NT2/D1 (cell line): ENCODE measurements around the gene CGB3.

Experiments
- SUZ12 ChIP-seq: IDR thresholded peaks from 2 replicates; pipeline ENCODE4 v1.6.1; 2011; ENCODE audit not compliant: insufficient read length, insufficient read depth; ENCODE audit errors: extremely low read depth
- YY1 ChIP-seq: IDR thresholded peaks from 2 replicates; pipeline ENCODE4 v1.6.1; 2011; ENCODE audit not compliant: insufficient read length, insufficient read depth
- ZNF274 ChIP-seq: IDR thresholded peaks from 2 replicates; pipeline ENCODE4 v1.6.1; 2011; ENCODE audit warnings: mild to moderate bottlenecking, low read depth, low read length

DNA sequence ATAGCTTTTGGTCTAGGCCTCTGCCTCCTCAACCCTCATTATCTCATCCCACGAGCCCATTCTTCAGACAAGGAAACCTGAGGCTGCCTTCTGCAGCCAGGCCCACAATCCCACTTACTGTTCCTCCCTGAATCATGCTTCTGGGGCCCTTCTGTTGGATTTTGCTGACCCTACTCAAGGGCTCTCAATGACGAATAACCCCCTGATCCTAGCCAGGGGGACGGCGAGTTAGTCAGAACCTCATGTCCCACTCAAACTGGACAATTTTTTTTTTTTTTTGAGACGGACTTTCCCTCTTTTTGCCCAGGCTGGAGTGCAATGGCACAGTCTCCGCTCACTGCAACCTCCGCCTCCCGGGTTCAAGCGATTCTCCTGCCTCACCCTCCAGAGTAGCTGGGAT, 2.0 kb downstream of the CGB3 start:
- TF ChIP-seq YY1: no peak
- TF ChIP-seq ZNF274: no peak
- no peak for TF ChIP-seq SUZ12
